Choroid plexus epithelial cell (primary cell): ENCODE data around the gene UNKL.

Source experiments
- DNase-seq: peaks from one replicate; pipeline ENCODE4 v3.0.0-alpha.2; 2010; ENCODE audit warnings: low read depth
- H3K4me3 ChIP-seq: 2 replicates; pipeline ENCODE4 v1.5.1; 2011; ENCODE audit warnings: low read depth, mild to moderate bottlenecking, control low read depth, low read length, moderate library complexity
- CTCF ChIP-seq: conservative IDR thresholded peaks from 2 replicates; pipeline ENCODE4 v1.5.1; 2011; ENCODE audit warnings: low read depth, mild to moderate bottlenecking, control low read depth, inconsistent platforms, low read length, moderate library complexity

UNKL gene

GRCh38 chr16:1434644-1435592 lies 20.4 kb upstream of the UNKL start:
- H3K4me3 ChIP-seq = no peak overlapping the region
- TF ChIP-seq CTCF = no peak
- no peak for DNase-seq

- no peak overlapping the region for H3K4me3 ChIP-seq
- no peak for DNase-seq
- no peak for TF ChIP-seq CTCF
These were observed 19.3 kb upstream of the UNKL start for GRCh38 chr16:1433756-1434155.

GRCh38 chr16:1433263-1433560 lies 18.7 kb upstream of the UNKL start:
- no peak for TF ChIP-seq CTCF
- no peak overlapping the region for H3K4me3 ChIP-seq
- DNase-seq = no peak

- H3K4me3 ChIP-seq = no peak overlapping the region
- TF ChIP-seq CTCF = no peak
- no peak for DNase-seq
These were observed 18.1 kb upstream of the UNKL start for GRCh38 chr16:1432388-1433262.

GRCh38 chr16:1431497-1432270 lies 17.2 kb upstream of the UNKL start:
- no peak overlapping the region for H3K4me3 ChIP-seq
- no peak for TF ChIP-seq CTCF
- DNase-seq = no peak

GRCh38 chr16:1430759-1431496 lies 16.4 kb upstream of the UNKL start, which contains the start of gene PERCC1:
Gene PERCC1 (plus strand): TSS chr16:1431078. CDS start chr16:1432594, 1,516 bp downstream.
- no peak for DNase-seq
- TF ChIP-seq CTCF = no peak
- no peak within 1 kb of the TSS for H3K4me3 ChIP-seq
